HepG2 (cell line): Measurements from ENCODE around the gene IQCN. TPM values are rescaled to one million over a fixed set of nuclear protein-coding genes. Genes with fewer than 3 reads are reported as not detected.

Experiments used
- ATF2 ChIP-seq: sonication (generic); formaldehyde crosslinking; IDR thresholded peaks from 2 replicates; pipeline ENCODE4 v1.4.0; 2020; ENCODE audit warnings: missing genetic modification reagents
- CTCF ChIP-seq: sonication (generic); formaldehyde crosslinking; IDR thresholded peaks from 2 replicates; pipeline ENCODE4 v1.5.0; 2020; ENCODE audit warnings: mild to moderate bottlenecking, missing genetic modification reagents, moderate library complexity
- HOXA3 ChIP-seq: sonication (generic); formaldehyde crosslinking; IDR thresholded peaks from 2 replicates; pipeline ENCODE4 v1.5.0; 2020; ENCODE audit warnings: missing genetic modification reagents
- JARID2 ChIP-seq: sonication (generic); formaldehyde crosslinking; IDR thresholded peaks from 2 replicates; pipeline ENCODE4 v1.8.1; 2023; ENCODE audit warnings: missing genetic modification reagents, inconsistent platforms; ENCODE audit not compliant: insufficient replicate concordance
- KLF11 ChIP-seq: IDR thresholded peaks from 2 replicates; pipeline ENCODE4 v1.6.1; 2016; ENCODE audit warnings: missing compliant biosample characterization
- KLF16 ChIP-seq, 2 experiments: sonication (generic) in 1 of 2; formaldehyde crosslinking in 1 of 2; IDR thresholded peaks; 2 replicates each; pipeline versions ENCODE4 v1.6.1 to v1.8.0; 2016 to 2023; ENCODE audit warnings: missing genetic modification reagents in 2 of 2, missing compliant biosample characterization in 1 of 2
- MNT ChIP-seq: fragments of 450-650 bp; IDR thresholded peaks from 2 replicates; pipeline ENCODE4 v1.6.1; 2016
- MTF2 ChIP-seq: sonication (generic); formaldehyde crosslinking; IDR thresholded peaks from 2 replicates; pipeline ENCODE4 v1.5.0; 2020; ENCODE audit warnings: missing genetic modification reagents, borderline replicate concordance
- NFIC ChIP-seq: IDR thresholded peaks from 2 replicates; pipeline ENCODE4 v1.6.1; 2012; ENCODE audit warnings: mild to moderate bottlenecking, low read length, inconsistent platforms
- NR2F1 ChIP-seq, 2 experiments: fragments of 450-650 bp in 1 of 2; formaldehyde crosslinking in 1 of 2; IDR thresholded peaks; 2 replicates each; pipeline versions ENCODE4 v1.5.0 to v1.6.1; 2016 to 2020; ENCODE audit warnings: mild to moderate bottlenecking in 1 of 2, missing compliant biosample characterization in 1 of 2, missing genetic modification reagents in 1 of 2, moderate library complexity in 1 of 2
- RBFOX2 ChIP-seq: fragments of 200-400 bp; formaldehyde crosslinking; IDR thresholded peaks from 2 replicates; pipeline ENCODE4 v1.6.1; 2017; ENCODE audit warnings: low read depth, mild to moderate bottlenecking, low read length
- TBX3 ChIP-seq: fragments of 450-650 bp; IDR thresholded peaks from 2 replicates; pipeline ENCODE4 v1.6.1; 2017; ENCODE audit warnings: antibody characterized with exemption, mild to moderate bottlenecking, inconsistent platforms, borderline replicate concordance
- THAP7 ChIP-seq: sonication (generic); formaldehyde crosslinking; IDR thresholded peaks from 2 replicates; pipeline ENCODE4 v1.8.1; 2023; ENCODE audit warnings: mild to moderate bottlenecking, missing genetic modification reagents
- ZNF232 ChIP-seq: sonication (generic); formaldehyde crosslinking; IDR thresholded peaks from 2 replicates; pipeline ENCODE4 v1.4.0; 2020; ENCODE audit warnings: missing genetic modification reagents, borderline replicate concordance
- ZNF235 ChIP-seq: sonication (generic); formaldehyde crosslinking; IDR thresholded peaks from 2 replicates; pipeline ENCODE4 v1.8.1; 2023; ENCODE audit warnings: mild to moderate bottlenecking, missing genetic modification reagents, borderline replicate concordance
- ZNF543 ChIP-seq: sonication (generic); formaldehyde crosslinking; IDR thresholded peaks from 2 replicates; pipeline ENCODE4 v1.4.0; 2020; ENCODE audit warnings: mild to moderate bottlenecking, missing genetic modification reagents
- ZNF710 ChIP-seq: sonication (generic); formaldehyde crosslinking; IDR thresholded peaks from 2 replicates; pipeline ENCODE4 v1.5.0; 2020; ENCODE audit warnings: mild to moderate bottlenecking, missing genetic modification reagents, borderline replicate concordance
- polyA plus RNA-seq, 8 experiments: library from polyadenylated mRNA; depleted of rRNA in 3 of 8; stranded (reverse) in 7 of 8; unstranded in 1 of 8; fragments of >200 nt; fragmentation: Illumina TruSeq in 4 of 8; extraction: Trizol in 4 of 8; gene quantifications; 2 replicates each; pipeline versions ENCODE4 v1.2.1 to v1.2.3, GENCODE V29; 2011 to 2016; ENCODE audit warnings: low read depth in 4 of 8, missing spikeins in 1 of 8, mixed read lengths in 1 of 8; ENCODE audit not compliant: insufficient read depth in 1 of 8
- total RNA-seq, 5 experiments: library from RNA; depleted of rRNA; stranded (reverse); fragments of >200 nt; fragmentation: Illumina TruSeq; extraction: Trizol; gene quantifications; 2 replicates each; pipeline ENCODE4 v1.2.3, GENCODE V29; 2016; ENCODE audit warnings: low read depth in 1 of 5
- TF ChIP-seq, protein P1 (sequence below): sonication (generic); formaldehyde crosslinking; IDR thresholded peaks from 2 replicates; pipeline ENCODE4 v1.4.0; 2020; ENCODE audit warnings: missing genetic modification reagents
- TF ChIP-seq, protein P2 (sequence below): sonication (generic); formaldehyde crosslinking; IDR thresholded peaks from 2 replicates; pipeline ENCODE4 v1.5.1; 2020; ENCODE audit warnings: mild to moderate bottlenecking, moderate library complexity, missing genetic modification reagents

Gene IQCN
- total and polyA plus RNA-seq, 2 of the 13 experiments (the other 11 are each of a cell fraction or from before 2014, with no cell fraction given) = 0.04 to 0.18 TPM

DNA sequence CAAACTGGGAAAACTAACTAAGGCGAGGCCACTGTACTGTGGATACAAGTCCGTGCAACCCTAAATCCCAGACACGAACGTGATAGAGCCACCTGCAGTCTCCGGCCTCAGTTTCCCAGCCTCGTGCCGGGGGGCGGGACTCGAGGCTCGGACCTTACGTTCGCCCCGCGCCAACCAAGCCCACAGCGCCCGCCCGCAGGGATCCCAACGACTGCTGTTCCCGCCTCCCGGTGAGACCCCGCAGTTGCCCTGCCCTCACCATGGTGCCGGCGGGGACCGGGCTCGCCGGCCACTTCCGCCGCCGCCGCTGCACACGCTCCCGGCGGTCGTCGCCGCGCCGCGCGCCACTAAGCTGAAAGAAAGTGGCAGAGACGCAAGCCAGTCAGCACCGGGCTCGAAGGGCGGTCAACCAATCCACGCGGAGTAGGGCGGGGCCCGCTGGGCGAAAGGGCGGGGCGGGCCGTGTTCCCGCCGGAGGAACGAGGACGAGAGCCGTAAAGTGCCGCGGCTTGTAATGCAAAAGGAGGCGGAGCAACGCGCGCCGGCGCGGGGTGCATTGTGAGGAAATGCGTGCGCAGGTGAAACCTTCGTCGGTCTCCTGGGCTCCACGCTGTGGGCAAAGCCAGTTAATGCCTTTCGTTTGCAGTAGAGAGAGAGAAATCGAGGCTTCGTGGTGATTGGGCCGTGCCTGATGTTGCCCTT is 48.7 kb upstream of the IQCN start, which contains the start of gene LSM4 (continued):
- peak; percentile 67 for TF ChIP-seq HOXA3
- TF ChIP-seq JARID2 (CRISPR knock-in tag) = no peak
- no peak for TF ChIP-seq NR2F1 (CRISPR knock-in tag; IDR thresholded peaks at IDR 0.05)
- TF ChIP-seq, protein P1, sequence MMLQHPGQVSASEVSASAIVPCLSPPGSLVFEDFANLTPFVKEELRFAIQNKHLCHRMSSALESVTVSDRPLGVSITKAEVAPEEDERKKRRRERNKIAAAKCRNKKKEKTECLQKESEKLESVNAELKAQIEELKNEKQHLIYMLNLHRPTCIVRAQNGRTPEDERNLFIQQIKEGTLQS (CRISPR knock-in tag) = no peak
- no peak for TF ChIP-seq NFIC
- TF ChIP-seq CTCF (CRISPR knock-in tag) = peak; percentile 59
- 0 out of 2 replicates have a peak, but pooled peaks have one; percentile 21 for TF ChIP-seq ZNF235 (CRISPR knock-in tag)
- TF ChIP-seq ATF2 (CRISPR knock-in tag) = 0 out of 2 replicates have a peak, but pooled peaks have one; percentile 36
- no peak for TF ChIP-seq THAP7 (CRISPR knock-in tag)
- no peak for TF ChIP-seq MTF2
- no peak for TF ChIP-seq TBX3
- peak; percentile 43; the same call in 1 of the 2 replicates for TF ChIP-seq ZNF232 (CRISPR knock-in tag)
- TF ChIP-seq ZNF543 (CRISPR knock-in tag) = peak; percentile 48; the same call in 1 of the 2 replicates
- TF ChIP-seq, protein P2, sequence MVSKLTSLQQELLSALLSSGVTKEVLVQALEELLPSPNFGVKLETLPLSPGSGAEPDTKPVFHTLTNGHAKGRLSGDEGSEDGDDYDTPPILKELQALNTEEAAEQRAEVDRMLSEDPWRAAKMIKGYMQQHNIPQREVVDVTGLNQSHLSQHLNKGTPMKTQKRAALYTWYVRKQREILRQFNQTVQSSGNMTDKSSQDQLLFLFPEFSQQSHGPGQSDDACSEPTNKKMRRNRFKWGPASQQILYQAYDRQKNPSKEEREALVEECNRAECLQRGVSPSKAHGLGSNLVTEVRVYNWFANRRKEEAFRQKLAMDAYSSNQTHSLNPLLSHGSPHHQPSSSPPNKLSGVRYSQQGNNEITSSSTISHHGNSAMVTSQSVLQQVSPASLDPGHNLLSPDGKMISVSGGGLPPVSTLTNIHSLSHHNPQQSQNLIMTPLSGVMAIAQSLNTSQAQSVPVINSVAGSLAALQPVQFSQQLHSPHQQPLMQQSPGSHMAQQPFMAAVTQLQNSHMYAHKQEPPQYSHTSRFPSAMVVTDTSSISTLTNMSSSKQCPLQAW (CRISPR knock-in tag) = no peak
- TF ChIP-seq KLF11 = peak; percentile 76
- TF ChIP-seq ZNF710 (CRISPR knock-in tag) = no peak
- peak in 1 of 2 experiments; percentile 37; a peak in 1 of 4 replicates for TF ChIP-seq KLF16 (CRISPR knock-in tag; IDR thresholded peaks at IDR 0.05)
- TF ChIP-seq MNT = peak; percentile 41
- TF ChIP-seq RBFOX2 = peak; percentile 97
